ENCODE results near the gene TMX4. TPM values are rescaled to one million over a fixed set of nuclear protein-coding genes. Genes with fewer than 3 reads are reported as not detected.

The TMX4 gene
- total RNA-seq, 1 donor: 40.9 TPM

DNA sequence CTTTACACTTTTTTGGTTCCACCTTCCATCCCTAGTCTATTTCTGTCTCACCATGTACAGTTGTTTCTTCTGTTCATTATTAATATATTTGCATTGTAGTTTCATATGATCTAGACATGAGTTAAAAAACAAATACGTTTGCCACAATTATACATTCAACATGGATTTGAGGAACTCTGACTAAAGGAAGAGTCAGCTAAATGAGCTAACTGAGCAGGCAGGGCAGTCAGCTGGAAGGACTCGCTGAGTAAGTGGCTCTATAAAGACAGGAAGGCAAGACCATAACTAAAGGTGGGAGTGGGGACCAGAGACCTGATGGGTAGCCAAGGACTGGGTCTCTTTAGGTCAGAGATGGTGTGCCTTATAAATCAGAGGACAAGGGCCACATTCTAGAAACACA lies 26.3 kb downstream of the TMX4 start:
- Histone ChIP-seq H3K4me3 (ENCODE audit: insufficient read depth, low read length) (no peak overlapping the region), H3K36me3 (ENCODE audit: insufficient read depth, low read length) (peaks cover 8% of the 10 kb centered on the region), H3K4me2 (ENCODE audit: insufficient read depth, low read length) (no peak overlapping the region), H3K27ac (ENCODE audit: low read depth, low read length) (no peak overlapping the region), H3K27me3 (ENCODE audit: insufficient read depth, low read length) (no peaks in the 10 kb centered on the region), H2AFZ (ENCODE audit: low read length) (no peak overlapping the region), H3K9me3 (ENCODE audit: low read depth, low read length) (peaks cover 1% of the 10 kb centered on the region), H3K79me2 (ENCODE audit: insufficient read depth, low read length) (no peaks in the 10 kb centered on the region), H4K20me1 (ENCODE audit: insufficient read depth, low read length) (no peaks in the 10 kb centered on the region), H3K4me1 (ENCODE audit: insufficient read depth, low read length) (no peaks in the 10 kb centered on the region)
- no peak for DNase-seq (ENCODE audit: insufficient read length, low spot score, missing footprints)
- TF ChIP-seq, protein P1, sequence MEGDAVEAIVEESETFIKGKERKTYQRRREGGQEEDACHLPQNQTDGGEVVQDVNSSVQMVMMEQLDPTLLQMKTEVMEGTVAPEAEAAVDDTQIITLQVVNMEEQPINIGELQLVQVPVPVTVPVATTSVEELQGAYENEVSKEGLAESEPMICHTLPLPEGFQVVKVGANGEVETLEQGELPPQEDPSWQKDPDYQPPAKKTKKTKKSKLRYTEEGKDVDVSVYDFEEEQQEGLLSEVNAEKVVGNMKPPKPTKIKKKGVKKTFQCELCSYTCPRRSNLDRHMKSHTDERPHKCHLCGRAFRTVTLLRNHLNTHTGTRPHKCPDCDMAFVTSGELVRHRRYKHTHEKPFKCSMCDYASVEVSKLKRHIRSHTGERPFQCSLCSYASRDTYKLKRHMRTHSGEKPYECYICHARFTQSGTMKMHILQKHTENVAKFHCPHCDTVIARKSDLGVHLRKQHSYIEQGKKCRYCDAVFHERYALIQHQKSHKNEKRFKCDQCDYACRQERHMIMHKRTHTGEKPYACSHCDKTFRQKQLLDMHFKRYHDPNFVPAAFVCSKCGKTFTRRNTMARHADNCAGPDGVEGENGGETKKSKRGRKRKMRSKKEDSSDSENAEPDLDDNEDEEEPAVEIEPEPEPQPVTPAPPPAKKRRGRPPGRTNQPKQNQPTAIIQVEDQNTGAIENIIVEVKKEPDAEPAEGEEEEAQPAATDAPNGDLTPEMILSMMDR (IDR thresholded peaks at IDR 0.05; ENCODE audit: extremely low read depth, low read depth, low read length): no peak

- Histone ChIP-seq H3K4me2 (ENCODE audit: insufficient read depth, low read length) (no peak overlapping the region), H3K79me2 (ENCODE audit: insufficient read depth, low read length) (no peaks in the 10 kb centered on the region), H3K36me3 (ENCODE audit: insufficient read depth, low read length) (peaks cover 9% of the 10 kb centered on the region), H3K4me1 (ENCODE audit: insufficient read depth, low read length) (no peaks in the 10 kb centered on the region), H4K20me1 (ENCODE audit: insufficient read depth, low read length) (no peaks in the 10 kb centered on the region), H2AFZ (ENCODE audit: low read length) (no peak overlapping the region), H3K27me3 (ENCODE audit: insufficient read depth, low read length) (no peaks in the 10 kb centered on the region), H3K9me3 (ENCODE audit: low read depth, low read length) (peaks cover 1% of the 10 kb centered on the region), H3K4me3 (ENCODE audit: insufficient read depth, low read length) (no peak overlapping the region), H3K27ac (ENCODE audit: low read depth, low read length) (no peak overlapping the region)
- DNase-seq (ENCODE audit: insufficient read length, low spot score, missing footprints): no peak
- TF ChIP-seq, protein P1 (IDR thresholded peaks at IDR 0.05; ENCODE audit: extremely low read depth, low read depth, low read length): no peak
These were observed 29.2 kb downstream of the TMX4 start for GRCh38 chr20:7990385-7990784.

DNA sequence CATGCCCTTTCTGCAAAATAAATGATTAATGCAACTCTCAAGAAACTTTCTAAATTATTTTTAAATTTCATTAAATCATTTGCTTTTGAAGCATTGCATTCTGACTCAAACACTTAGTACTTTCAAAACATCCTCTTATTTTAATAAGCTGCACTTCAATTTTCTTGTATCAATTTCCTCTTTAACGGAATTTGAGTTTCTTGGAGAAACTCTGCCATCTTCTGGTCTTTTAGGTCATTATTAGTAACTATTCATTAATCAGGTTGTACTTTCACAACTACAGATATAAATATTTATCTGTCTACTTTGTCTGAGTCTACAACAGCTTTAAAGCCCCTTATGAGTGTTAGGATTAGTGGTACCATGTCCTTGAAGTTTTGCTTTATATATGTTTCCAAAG lies 30.2 kb downstream of the TMX4 start:
- Histone ChIP-seq H4K20me1 (ENCODE audit: insufficient read depth, low read length) (no peaks in the 10 kb centered on the region), H3K4me3 (ENCODE audit: insufficient read depth, low read length) (no peak overlapping the region), H3K27ac (ENCODE audit: low read depth, low read length) (no peak overlapping the region), H3K4me2 (ENCODE audit: insufficient read depth, low read length) (no peak overlapping the region), H3K4me1 (ENCODE audit: insufficient read depth, low read length) (no peaks in the 10 kb centered on the region), H3K9me3 (ENCODE audit: low read depth, low read length) (peaks cover 1% of the 10 kb centered on the region), H3K27me3 (ENCODE audit: insufficient read depth, low read length) (no peaks in the 10 kb centered on the region), H3K36me3 (ENCODE audit: insufficient read depth, low read length) (peaks cover 7% of the 10 kb centered on the region), H2AFZ (ENCODE audit: low read length) (no peak overlapping the region), H3K79me2 (ENCODE audit: insufficient read depth, low read length) (no peaks in the 10 kb centered on the region)
- TF ChIP-seq, protein P1 (IDR thresholded peaks at IDR 0.05; ENCODE audit: extremely low read depth, low read depth, low read length): no peak
- no peak for DNase-seq (ENCODE audit: insufficient read length, low spot score, missing footprints)

DNA sequence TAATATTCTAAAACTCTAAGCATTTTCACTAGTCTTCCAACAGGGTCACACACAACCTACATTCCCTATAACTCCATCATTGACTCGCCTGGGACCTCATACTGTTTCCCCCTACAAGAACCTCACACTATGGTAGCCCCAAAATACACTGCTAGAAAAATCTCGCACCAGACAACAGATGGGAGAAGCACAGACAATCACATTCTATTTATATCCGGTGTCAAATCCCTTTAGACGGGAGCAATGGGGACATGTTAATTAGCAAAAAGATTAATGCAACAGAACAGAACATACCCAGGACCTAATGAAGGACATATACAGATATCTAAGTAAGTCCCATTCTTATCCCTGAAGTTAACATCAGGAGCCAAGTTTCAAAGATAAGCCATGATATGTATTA lies 33.6 kb downstream of the TMX4 start:
- DNase-seq (ENCODE audit: insufficient read length, low spot score, missing footprints): no peak
- Histone ChIP-seq H3K4me2 (ENCODE audit: insufficient read depth, low read length) (no peak overlapping the region), H3K36me3 (ENCODE audit: insufficient read depth, low read length) (peaks cover 9% of the 10 kb centered on the region), H3K9me3 (ENCODE audit: low read depth, low read length) (no peaks in the 10 kb centered on the region), H3K27me3 (ENCODE audit: insufficient read depth, low read length) (no peaks in the 10 kb centered on the region), H3K4me1 (ENCODE audit: insufficient read depth, low read length) (no peaks in the 10 kb centered on the region), H3K79me2 (ENCODE audit: insufficient read depth, low read length) (no peaks in the 10 kb centered on the region), H4K20me1 (ENCODE audit: insufficient read depth, low read length) (no peaks in the 10 kb centered on the region), H3K27ac (ENCODE audit: low read depth, low read length) (no peak overlapping the region), H2AFZ (ENCODE audit: low read length) (no peak overlapping the region), H3K4me3 (ENCODE audit: insufficient read depth, low read length) (no peak overlapping the region)
- TF ChIP-seq, protein P1 (IDR thresholded peaks at IDR 0.05; ENCODE audit: extremely low read depth, low read depth, low read length): no peak
